MCF 10A (cell line): ENCODE data around the gene TNFAIP2. TPM values are rescaled to one million over a fixed set of nuclear protein-coding genes. Genes with fewer than 3 reads are reported as not detected.

Source experiments
- BruUV-seq: library from RNA; stranded (reverse); fragments of 400-500 nt; replicated peaks from 2 replicates; lab custom pipeline; 2021; lab: Mats Ljungman, UMichigan
- CTCF ChIA-PET: fragments of 300-600 bp; sonication (Branson Sonifier 250); formaldehyde crosslinking; extraction: SDS; loops from one replicate; lab custom pipeline; 2021; ENCODE audit warnings: antibody characterized with exemption, inconsistent platforms; lab: Yijun Ruan, JAX
- POLR2A ChIA-PET: fragments of 300-600, 350-650 bp; sonication (Branson Sonifier 250); formaldehyde crosslinking; extraction: SDS; loops from one replicate; lab custom pipeline; 2020; ENCODE audit warnings: antibody characterized with exemption, inconsistent platforms; lab: Yijun Ruan, JAX
- DNase-seq: peaks from one replicate; pipeline ENCODE4 v3.0.0-alpha.2; 2018; ENCODE audit not compliant: unreplicated experiment
- H3K27ac Mint-ChIP-seq: one replicate; pipeline ENCODE4 v1.8.0; 2022; ENCODE audit warnings: mild to moderate bottlenecking, low read depth, mixed read lengths; ENCODE audit not compliant: unreplicated experiment
- H3K27me3 Mint-ChIP-seq: one replicate; pipeline ENCODE4 v1.8.0; 2022; ENCODE audit warnings: mixed read lengths; ENCODE audit not compliant: insufficient read depth, unreplicated experiment
- H3K36me3 Mint-ChIP-seq: one replicate; pipeline ENCODE4 v1.8.0; 2022; ENCODE audit warnings: mild to moderate bottlenecking, moderate library complexity, mixed read lengths; ENCODE audit not compliant: insufficient read depth, unreplicated experiment
- H3K4me1 Mint-ChIP-seq: one replicate; pipeline ENCODE4 v1.8.0; 2022; ENCODE audit warnings: mixed read lengths; ENCODE audit not compliant: insufficient read depth, unreplicated experiment
- H3K4me3 Mint-ChIP-seq: one replicate; pipeline ENCODE4 v1.8.0; 2022; ENCODE audit warnings: mild to moderate bottlenecking, moderate library complexity, mixed read lengths; ENCODE audit not compliant: unreplicated experiment
- H3K9me3 Mint-ChIP-seq: one replicate; pipeline ENCODE4 v1.8.0; 2022; ENCODE audit warnings: mixed read lengths; ENCODE audit not compliant: unreplicated experiment
- intact Hi-C: fragments of 100-400 bp; cut with micrococcal nuclease; formaldehyde crosslinking; loops from 2 replicates; pipeline ENCODE4 v1.14.1; 2022
- total RNA-seq: library from RNA; stranded (reverse); gene quantifications from 2 replicates; pipeline ENCODE4 v1.2.3, GENCODE V29; 2022
- TF ChIP-seq, protein P1 (sequence below): fragments of 200-600 bp; IDR thresholded peaks from one replicate; pipeline ENCODE4 v1.8.0; 2022; ENCODE audit warnings: antibody characterized with exemption, mild to moderate bottlenecking; ENCODE audit not compliant: unreplicated experiment

The TNFAIP2 gene
- total RNA-seq, 1 experiment from 2014 or later: 19.1 TPM

DNA sequence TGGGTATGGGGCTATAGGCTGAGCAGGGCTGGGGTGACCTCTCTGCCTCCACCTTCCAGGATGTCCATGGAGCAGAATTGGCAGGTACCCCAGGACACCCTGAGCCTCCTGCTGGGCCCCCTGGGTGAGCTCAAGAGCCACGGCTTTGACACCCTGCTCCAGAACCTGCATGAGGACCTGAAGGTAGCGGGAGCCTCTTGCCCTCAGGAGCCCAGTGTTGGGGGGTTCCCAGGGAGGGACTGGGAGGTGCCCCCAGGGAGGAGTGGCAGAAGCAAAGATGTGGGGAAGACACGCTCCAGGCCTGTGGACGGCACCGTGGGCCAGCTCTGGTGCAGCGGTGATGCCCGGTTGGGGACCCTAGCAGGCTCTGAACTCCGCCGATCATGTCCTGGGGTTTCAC, 8.3 kb downstream of the TNFAIP2 start:
- Mint-ChIP-seq H3K9me3 (no peaks in the 10 kb centered on the region), H3K27ac (no peak overlapping the region), H3K4me1 (peaks cover 43% of the 10 kb centered on the region), H3K4me3 (no peak overlapping the region), H3K27me3 (no peaks in the 10 kb centered on the region), H3K36me3 (peaks cover 5% of the 10 kb centered on the region)
- no TSS peak for BruUV-seq
- TF ChIP-seq, protein P1, sequence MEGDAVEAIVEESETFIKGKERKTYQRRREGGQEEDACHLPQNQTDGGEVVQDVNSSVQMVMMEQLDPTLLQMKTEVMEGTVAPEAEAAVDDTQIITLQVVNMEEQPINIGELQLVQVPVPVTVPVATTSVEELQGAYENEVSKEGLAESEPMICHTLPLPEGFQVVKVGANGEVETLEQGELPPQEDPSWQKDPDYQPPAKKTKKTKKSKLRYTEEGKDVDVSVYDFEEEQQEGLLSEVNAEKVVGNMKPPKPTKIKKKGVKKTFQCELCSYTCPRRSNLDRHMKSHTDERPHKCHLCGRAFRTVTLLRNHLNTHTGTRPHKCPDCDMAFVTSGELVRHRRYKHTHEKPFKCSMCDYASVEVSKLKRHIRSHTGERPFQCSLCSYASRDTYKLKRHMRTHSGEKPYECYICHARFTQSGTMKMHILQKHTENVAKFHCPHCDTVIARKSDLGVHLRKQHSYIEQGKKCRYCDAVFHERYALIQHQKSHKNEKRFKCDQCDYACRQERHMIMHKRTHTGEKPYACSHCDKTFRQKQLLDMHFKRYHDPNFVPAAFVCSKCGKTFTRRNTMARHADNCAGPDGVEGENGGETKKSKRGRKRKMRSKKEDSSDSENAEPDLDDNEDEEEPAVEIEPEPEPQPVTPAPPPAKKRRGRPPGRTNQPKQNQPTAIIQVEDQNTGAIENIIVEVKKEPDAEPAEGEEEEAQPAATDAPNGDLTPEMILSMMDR: no peak
- DNase-seq: no peak
- CTCF ChIA-PET: interaction anchor here (0.5 to 7.3 kb wide), 2 partner anchors 26 to 693 kb away, joined by 3 to 50 read pairs; no protein-coding TSS in a partner anchor
- intact Hi-C loops: no loop called here
- POLR2A ChIA-PET: interaction anchor here (0.7 to 1.6 kb wide), 4 partner anchors 12 to 150 kb away, joined by 3 to 6 read pairs (median 5); no protein-coding TSS in a partner anchor

GRCh38 chr14:103132381-103133209, 9.3 kb downstream of the TNFAIP2 start:
- no TSS peak for BruUV-seq
- Mint-ChIP-seq H3K36me3 (peaks cover 11% of the 10 kb centered on the region), H3K4me1 (peaks cover 46% of the 10 kb centered on the region), H3K4me3 (no peak overlapping the region), H3K9me3 (no peaks in the 10 kb centered on the region), H3K27ac (no peak overlapping the region), H3K27me3 (no peaks in the 10 kb centered on the region)
- TF ChIP-seq, protein P1: no peak
- intact Hi-C loops: no loop called here
- DNase-seq: no peak
- ChIA-PET CTCF (interaction anchor here (1.5 kb wide), 1 partner anchor 160 kb away, joined by 6 read pairs; no protein-coding TSS in a partner anchor), POLR2A (no interaction called here)

DNA sequence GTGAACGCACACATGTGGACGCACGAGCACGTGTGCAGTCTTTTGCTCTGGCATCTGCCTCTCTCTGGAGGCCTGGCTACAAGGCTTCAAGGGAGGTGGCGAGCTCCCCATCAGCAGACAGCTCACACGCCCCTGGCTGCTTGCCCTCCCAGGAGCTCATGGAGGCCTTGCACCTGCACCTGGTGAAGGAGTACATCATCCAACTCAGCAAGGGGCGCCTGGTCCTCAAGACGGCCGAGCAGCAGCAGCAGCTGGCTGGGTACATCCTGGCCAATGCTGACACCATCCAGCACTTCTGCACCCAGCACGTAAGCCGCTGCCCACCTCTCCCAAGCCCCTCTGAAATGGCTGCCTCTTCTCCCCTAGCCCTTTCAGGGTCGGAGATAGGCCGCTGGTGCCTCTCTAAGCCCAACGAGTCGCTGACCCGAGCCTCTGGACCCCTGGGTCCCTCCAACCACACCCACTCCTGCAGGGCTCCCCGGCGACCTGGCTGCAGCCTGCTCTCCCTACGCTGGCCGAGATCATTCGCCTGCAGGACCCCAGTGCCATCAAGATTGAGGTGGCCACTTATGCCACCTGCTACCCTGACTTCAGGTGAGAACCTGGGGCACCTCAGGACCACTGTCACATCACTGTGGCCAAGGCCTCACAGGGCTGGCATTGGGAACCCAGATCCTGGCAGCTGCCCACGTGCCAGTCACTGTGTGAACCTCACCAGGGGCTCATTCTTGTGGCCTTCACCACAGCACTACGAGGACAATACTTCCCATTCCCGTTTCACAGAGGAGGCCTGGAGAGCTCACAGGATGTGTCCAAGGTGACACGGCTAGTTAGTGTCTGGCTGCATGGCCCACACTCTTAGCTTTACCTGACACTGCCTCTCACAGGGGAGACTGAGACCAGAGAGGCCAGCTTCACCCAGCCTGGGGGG, 10.2 kb downstream of the TNFAIP2 start:
- Mint-ChIP-seq H3K27me3 (no peaks in the 10 kb centered on the region), H3K9me3 (no peaks in the 10 kb centered on the region), H3K36me3 (peaks cover 11% of the 10 kb centered on the region), H3K4me3 (no peak overlapping the region), H3K4me1 (peaks cover 38% of the 10 kb centered on the region), H3K27ac (no peak overlapping the region)
- no TSS peak for BruUV-seq
- CTCF ChIA-PET: interaction anchor here (1.4 to 1.5 kb wide), 2 partner anchors 28 to 159 kb away, joined by 3 to 6 read pairs; no protein-coding TSS in a partner anchor
- DNase-seq: no peak
- POLR2A ChIA-PET: interaction anchor here (0.6 kb wide), 1 partner anchor 975 kb away, joined by 3 read pairs; no protein-coding TSS in a partner anchor
- TF ChIP-seq, protein P1: no peak
- intact Hi-C loops: no loop called here
